Panc1 (cell line): ENCODE results near the gene HTATIP2. TPM values are rescaled to one million over a fixed set of nuclear protein-coding genes. Genes with fewer than 3 reads are reported as not detected.
"Not testable (repeated sequence)": the region's sequence is repeated elsewhere in the genome, so short reads cannot be mapped to it uniquely, and the experiment has no call there.

ENCODE experiments used
- ATAC-seq: fragments of 200-7000 bp; cut with Tn5 transposase; 2 replicates; pipeline ENCODE4 v1.9.1; 2020; ENCODE audit warnings: mild to moderate bottlenecking, moderate library complexity
- BruUV-seq: library from RNA; stranded (reverse); fragments of 400-500 nt; replicated peaks from 2 replicates; lab custom pipeline; 2021; lab: Mats Ljungman, UMichigan
- CTCF ChIA-PET: fragments of 300-600 bp; sonication (Branson Sonifier 250); formaldehyde crosslinking; loops from one replicate; lab custom pipeline; 2022; ENCODE audit warnings: antibody characterized with exemption; lab: Charles Lee
- POLR2A ChIA-PET: fragments of 300-600 bp; sonication (Branson Sonifier 250); formaldehyde crosslinking; loops from one replicate; lab custom pipeline; 2022; ENCODE audit warnings: antibody characterized with exemption; lab: Charles Lee
- DNase-seq: peaks from one replicate; pipeline ENCODE4 v3.0.0-alpha.2; 2010; ENCODE audit warnings: low read depth, low spot score
- H3K27ac ChIP-seq: 2 replicates; pipeline ENCODE4 v1.5.1; 2011; ENCODE audit warnings: mild to moderate bottlenecking, low read length, inconsistent platforms
- H3K27me3 ChIP-seq: fragments of 200-500 bp; sonication (Bioruptor generic); 2 replicates; pipeline ENCODE4 v1.6.0; 2014; ENCODE audit warnings: low read length, inconsistent platforms; ENCODE audit not compliant: control insufficient read depth, insufficient read depth
- H3K36me3 ChIP-seq: fragments of 200-500 bp; sonication (Bioruptor generic); 2 replicates; pipeline ENCODE4 v1.5.1; 2014; ENCODE audit warnings: inconsistent platforms, mild to moderate bottlenecking, low read length, moderate library complexity; ENCODE audit not compliant: control insufficient read depth, insufficient read depth
- H3K4me1 ChIP-seq: 2 replicates; pipeline ENCODE4 v1.5.1; 2011; ENCODE audit warnings: inconsistent platforms, mild to moderate bottlenecking, low read length, moderate library complexity; ENCODE audit not compliant: control insufficient read depth, insufficient read depth
- H3K4me3 ChIP-seq, 2 experiments: 2 replicates each; pipeline ENCODE4 v1.5.1; 2011 to 2012; ENCODE audit warnings: low read depth in 2 of 2, low read length in 2 of 2, mild to moderate bottlenecking in 2 of 2, inconsistent platforms in 1 of 2, moderate library complexity in 1 of 2
- H3K9me3 ChIP-seq: fragments of 200-500 bp; sonication (Bioruptor generic); 2 replicates; pipeline ENCODE4 v1.5.1; 2014; ENCODE audit warnings: low read depth, mild to moderate bottlenecking, inconsistent platforms, low read length, moderate library complexity; ENCODE audit not compliant: control insufficient read depth, insufficient read depth
- POLR2AphosphoS5 ChIP-seq: IDR thresholded peaks from 2 replicates; pipeline ENCODE4 v1.6.1; 2012; ENCODE audit warnings: mild to moderate bottlenecking, low read depth, low read length, moderate library complexity
- SIN3A ChIP-seq: IDR thresholded peaks from 2 replicates; pipeline ENCODE4 v1.6.1; 2012; ENCODE audit warnings: low read depth, mild to moderate bottlenecking, low read length, moderate library complexity, borderline replicate concordance; ENCODE audit not compliant: insufficient read depth
- TCF7L2 ChIP-seq: IDR thresholded peaks from 2 replicates; pipeline ENCODE4 v1.6.1; 2011; ENCODE audit warnings: mild to moderate bottlenecking, low read depth, low read length, inconsistent platforms
- in situ Hi-C: cut with HindIII; loops from 2 replicates; pipeline ENCODE4 v1.10.0; 2016; ENCODE audit warnings: low sequenced_read_pairs, low pct_unique_long_range_greater_than_20kb
- intact Hi-C: fragments of 100-400 bp; cut with micrococcal nuclease; formaldehyde crosslinking; loops from one replicate; pipeline ENCODE4 v1.10.0; 2022; ENCODE audit not compliant: unreplicated experiment
- total RNA-seq: library from RNA; stranded (reverse); gene quantifications from one replicate; pipeline ENCODE4 v1.2.1, GENCODE V29; 2021; ENCODE audit not compliant: unreplicated experiment
- TF ChIP-seq, protein P1 (sequence below): fragments of 450-650 bp; IDR thresholded peaks from 2 replicates; pipeline ENCODE4 v1.5.1; 2017; ENCODE audit warnings: mild to moderate bottlenecking
- TF ChIP-seq, protein P2 (sequence below), 2 experiments: IDR thresholded peaks; 2 replicates each; pipeline ENCODE4 v1.6.1; 2011 to 2012; ENCODE audit warnings: low read depth in 2 of 2, control low read depth in 1 of 2, low read length in 1 of 2, mild to moderate bottlenecking in 1 of 2, moderate library complexity in 1 of 2; ENCODE audit not compliant: insufficient read depth in 1 of 2

The HTATIP2 gene
- total RNA-seq, 1 experiment from 2014 or later: 68.9 TPM

DNA sequence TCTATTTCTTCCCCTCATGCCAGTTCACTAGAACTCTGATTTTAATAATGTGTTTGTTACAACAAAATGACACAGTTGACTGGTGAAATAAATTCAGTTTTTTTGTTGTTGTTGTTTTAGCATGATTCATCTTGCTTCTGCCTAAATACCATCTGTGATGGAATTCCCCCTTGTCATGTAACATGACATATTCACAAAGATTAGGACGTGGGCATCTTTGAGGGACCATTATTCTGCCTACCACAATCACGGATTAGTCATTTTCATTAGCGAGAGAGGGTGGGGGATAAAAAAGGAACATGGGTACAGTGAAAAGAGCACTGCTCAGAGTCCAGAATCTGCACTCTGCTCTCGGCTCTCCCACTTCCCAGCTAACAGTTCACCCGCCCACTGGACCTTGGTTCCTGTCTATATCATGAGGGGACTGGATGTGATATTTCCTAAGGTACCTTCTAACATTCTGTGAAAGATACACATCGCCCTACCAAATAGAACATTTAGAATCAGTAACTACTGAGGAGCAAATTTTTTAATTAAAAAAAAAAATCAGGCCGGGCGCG is 11.3 kb downstream of the HTATIP2 start:
- TF ChIP-seq, protein P1, sequence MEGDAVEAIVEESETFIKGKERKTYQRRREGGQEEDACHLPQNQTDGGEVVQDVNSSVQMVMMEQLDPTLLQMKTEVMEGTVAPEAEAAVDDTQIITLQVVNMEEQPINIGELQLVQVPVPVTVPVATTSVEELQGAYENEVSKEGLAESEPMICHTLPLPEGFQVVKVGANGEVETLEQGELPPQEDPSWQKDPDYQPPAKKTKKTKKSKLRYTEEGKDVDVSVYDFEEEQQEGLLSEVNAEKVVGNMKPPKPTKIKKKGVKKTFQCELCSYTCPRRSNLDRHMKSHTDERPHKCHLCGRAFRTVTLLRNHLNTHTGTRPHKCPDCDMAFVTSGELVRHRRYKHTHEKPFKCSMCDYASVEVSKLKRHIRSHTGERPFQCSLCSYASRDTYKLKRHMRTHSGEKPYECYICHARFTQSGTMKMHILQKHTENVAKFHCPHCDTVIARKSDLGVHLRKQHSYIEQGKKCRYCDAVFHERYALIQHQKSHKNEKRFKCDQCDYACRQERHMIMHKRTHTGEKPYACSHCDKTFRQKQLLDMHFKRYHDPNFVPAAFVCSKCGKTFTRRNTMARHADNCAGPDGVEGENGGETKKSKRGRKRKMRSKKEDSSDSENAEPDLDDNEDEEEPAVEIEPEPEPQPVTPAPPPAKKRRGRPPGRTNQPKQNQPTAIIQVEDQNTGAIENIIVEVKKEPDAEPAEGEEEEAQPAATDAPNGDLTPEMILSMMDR: no peak
- no peak for TF ChIP-seq TCF7L2
- no peak for TF ChIP-seq SIN3A
- TF ChIP-seq, protein P2, sequence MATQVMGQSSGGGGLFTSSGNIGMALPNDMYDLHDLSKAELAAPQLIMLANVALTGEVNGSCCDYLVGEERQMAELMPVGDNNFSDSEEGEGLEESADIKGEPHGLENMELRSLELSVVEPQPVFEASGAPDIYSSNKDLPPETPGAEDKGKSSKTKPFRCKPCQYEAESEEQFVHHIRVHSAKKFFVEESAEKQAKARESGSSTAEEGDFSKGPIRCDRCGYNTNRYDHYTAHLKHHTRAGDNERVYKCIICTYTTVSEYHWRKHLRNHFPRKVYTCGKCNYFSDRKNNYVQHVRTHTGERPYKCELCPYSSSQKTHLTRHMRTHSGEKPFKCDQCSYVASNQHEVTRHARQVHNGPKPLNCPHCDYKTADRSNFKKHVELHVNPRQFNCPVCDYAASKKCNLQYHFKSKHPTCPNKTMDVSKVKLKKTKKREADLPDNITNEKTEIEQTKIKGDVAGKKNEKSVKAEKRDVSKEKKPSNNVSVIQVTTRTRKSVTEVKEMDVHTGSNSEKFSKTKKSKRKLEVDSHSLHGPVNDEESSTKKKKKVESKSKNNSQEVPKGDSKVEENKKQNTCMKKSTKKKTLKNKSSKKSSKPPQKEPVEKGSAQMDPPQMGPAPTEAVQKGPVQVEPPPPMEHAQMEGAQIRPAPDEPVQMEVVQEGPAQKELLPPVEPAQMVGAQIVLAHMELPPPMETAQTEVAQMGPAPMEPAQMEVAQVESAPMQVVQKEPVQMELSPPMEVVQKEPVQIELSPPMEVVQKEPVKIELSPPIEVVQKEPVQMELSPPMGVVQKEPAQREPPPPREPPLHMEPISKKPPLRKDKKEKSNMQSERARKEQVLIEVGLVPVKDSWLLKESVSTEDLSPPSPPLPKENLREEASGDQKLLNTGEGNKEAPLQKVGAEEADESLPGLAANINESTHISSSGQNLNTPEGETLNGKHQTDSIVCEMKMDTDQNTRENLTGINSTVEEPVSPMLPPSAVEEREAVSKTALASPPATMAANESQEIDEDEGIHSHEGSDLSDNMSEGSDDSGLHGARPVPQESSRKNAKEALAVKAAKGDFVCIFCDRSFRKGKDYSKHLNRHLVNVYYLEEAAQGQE (IDR thresholded peaks at IDR 0.05; ENCODE audit: insufficient read depth in 1 of 2, low read depth in 2 of 2, low read length in 1 of 2): no peak
- TF ChIP-seq POLR2AphosphoS5: no peak
- intact Hi-C loops (no loop called here), in situ Hi-C loops (no loop called here)
- no TSS peak for BruUV-seq
- ATAC-seq: no peak
- ChIA-PET POLR2A (no interaction called here), CTCF (no interaction called here)
- H3K4me3 ChIP-seq: no peak overlapping the region
- DNase-seq: no peak
- H3K27me3 ChIP-seq: no peaks in the 10 kb centered on the region
- no peaks in the 10 kb centered on the region for H3K9me3 ChIP-seq
- H3K36me3 ChIP-seq: peaks cover 10% of the 10 kb centered on the region
- H3K27ac ChIP-seq: no peak overlapping the region
- H3K4me1 ChIP-seq: no peaks in the 10 kb centered on the region

DNA sequence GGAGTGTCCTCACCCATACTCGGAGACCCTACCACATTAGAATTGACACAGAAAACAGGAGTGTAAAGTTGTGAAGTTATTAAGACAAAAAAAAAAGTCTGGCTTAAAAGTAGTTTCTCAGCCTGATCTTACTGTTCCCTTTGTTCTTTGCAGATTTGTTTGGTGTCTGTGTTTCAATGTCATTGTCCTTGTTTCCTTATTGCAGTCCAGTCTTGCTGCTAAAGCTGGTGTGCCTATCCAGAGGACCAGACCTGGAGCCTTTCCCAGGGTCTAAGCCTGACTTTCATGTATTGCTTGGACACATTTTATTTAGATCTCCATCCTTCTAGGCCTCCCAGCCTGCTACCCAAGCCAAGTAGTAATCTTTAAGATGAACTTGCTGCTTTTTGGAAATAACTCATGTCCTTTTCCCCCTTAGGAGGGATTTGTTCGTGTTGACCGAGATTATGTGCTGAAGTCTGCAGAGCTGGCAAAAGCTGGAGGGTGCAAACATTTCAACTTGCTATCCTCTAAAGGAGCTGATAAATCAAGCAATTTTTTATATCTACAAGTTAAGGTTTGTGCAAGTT is 12.7 kb downstream of the HTATIP2 start:
- H3K36me3 ChIP-seq: peaks cover 10% of the 10 kb centered on the region
- no peak overlapping the region for H3K4me3 ChIP-seq
- no peak for TF ChIP-seq TCF7L2
- TF ChIP-seq POLR2AphosphoS5: no peak
- TF ChIP-seq, protein P2 (IDR thresholded peaks at IDR 0.05; ENCODE audit: insufficient read depth in 1 of 2, low read depth in 2 of 2, low read length in 1 of 2): no peak
- no peak for TF ChIP-seq SIN3A
- TF ChIP-seq, protein P1: no peak
- no peaks in the 10 kb centered on the region for H3K27me3 ChIP-seq
- no peaks in the 10 kb centered on the region for H3K9me3 ChIP-seq
- intact Hi-C loops: no loop called here
- POLR2A ChIA-PET: interaction anchor here (0.6 kb wide), 1 partner anchor 480 kb away, joined by 4 read pairs; no protein-coding TSS in a partner anchor
- CTCF ChIA-PET: no interaction called here
- no peak for ATAC-seq
- BruUV-seq: no TSS peak
- in situ Hi-C loops: no loop called here
- no peak overlapping the region for H3K27ac ChIP-seq
- H3K4me1 ChIP-seq: no peaks in the 10 kb centered on the region
- DNase-seq: no peak

DNA sequence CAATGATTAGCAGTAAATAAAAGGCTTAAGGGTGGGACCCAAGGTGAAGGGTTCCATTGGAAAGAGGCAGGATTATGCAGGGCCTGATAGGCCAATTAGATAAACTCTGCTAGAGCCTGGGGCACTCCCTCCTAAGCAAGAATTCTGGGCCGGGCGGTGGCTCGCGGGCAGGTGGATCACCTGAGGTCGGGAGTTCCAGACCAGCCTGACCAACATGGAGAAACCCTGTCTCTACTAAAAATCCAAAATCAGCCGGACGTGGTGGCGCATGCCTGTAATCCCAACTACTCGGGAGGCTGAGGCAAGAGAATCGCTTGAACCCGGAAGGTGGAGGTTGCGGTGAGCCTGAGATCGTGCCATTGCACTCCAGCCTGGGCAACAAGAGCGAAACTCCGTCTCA is 22.5 kb downstream of the HTATIP2 start:
- H3K36me3 ChIP-seq, ATAC-seq, intact Hi-C loops, POLR2A ChIA-PET, H3K27ac ChIP-seq, H3K4me3 ChIP-seq, in situ Hi-C loops, CTCF ChIA-PET, H3K4me1 ChIP-seq, H3K9me3 ChIP-seq, BruUV-seq, H3K27me3 ChIP-seq, DNase-seq: not testable (repeated sequence)
